GM19099 (cell line): ENCODE measurements around the gene DTNB.

ENCODE experiments used
- POLR2A ChIP-seq: IDR thresholded peaks from 3 replicates; pipeline ENCODE4 v1.6.1; 2011; ENCODE audit warnings: low read depth; ENCODE audit not compliant: insufficient read length; ENCODE audit errors: extremely low read depth

Gene DTNB

DNA sequence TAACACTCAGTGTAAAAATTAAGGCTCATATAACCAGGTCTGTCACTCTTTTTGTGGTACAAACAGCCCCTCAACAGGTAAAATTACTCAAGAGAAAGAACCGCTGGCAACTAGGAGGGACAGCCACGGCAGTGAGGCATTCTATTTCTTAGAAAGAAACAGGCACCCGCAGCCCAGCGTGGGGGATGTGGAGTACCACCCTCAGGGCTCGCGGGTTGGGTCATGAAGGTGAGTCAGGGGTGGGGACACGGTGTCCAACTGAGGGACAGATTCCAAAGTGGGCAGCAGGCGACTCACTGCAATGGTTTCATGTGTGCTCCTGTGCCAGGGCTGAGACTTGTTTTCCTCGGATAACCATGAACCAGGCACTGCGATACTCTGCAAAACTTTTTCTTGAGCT, 129.4 kb downstream of the DTNB start:
- no peak for TF ChIP-seq POLR2A

DNA sequence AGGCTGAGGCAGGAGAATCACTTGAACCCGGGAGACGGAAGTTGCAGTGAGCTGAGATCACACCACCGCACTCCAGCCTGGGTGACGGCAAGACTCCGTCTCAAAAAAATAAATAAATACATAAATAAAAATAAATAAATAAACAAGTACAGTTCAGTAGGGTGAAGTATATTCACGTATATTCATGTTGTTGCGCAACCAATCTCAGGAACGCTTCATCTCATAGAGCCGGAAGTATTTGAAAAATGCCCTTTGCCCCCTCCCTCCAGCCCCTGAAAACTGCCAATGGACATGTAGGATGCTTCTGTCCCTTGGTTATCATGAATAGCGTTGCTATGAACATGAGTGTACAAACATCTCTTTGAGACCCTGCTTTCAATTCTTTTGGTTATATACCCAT, 132.0 kb downstream of the DTNB start:
- no peak for TF ChIP-seq POLR2A

DNA sequence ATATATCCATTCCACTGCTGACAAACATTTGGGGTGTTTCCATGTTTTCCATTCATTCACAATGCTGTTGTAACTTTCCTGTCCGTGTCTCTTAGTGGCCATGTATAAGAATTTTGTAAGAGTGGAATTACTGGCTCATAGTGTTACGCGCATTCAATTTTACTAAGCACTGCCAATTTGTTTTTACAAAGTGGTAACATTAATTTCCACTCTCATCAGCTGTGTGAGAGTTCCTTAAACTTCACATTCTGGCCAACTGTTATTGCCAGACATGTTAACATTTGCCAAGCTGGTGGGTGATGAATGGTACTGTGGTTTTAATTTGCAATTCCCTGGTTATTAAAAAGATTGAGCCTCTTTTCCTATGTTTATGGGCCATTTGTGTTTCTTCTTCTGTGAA, 134.2 kb downstream of the DTNB start:
- TF ChIP-seq POLR2A = no peak

DNA sequence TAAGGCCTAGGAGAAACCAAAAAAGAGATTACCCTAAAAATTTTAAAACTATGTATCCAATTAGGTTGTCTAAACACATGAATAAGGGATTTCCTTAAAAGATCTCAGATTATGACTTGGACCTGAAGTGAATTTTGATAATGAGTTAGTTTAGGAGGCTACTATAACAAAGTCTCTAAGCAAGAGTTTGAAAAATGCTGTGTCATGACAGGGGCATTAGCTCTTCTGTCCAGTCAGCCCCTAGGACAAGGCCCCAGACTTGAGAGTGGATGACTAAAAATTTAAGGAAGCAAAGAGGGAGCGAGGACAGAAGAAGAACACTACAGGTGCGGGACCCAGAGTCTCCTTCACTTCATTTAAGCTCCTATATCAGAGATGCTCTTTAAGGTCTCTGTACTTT, 135.9 kb downstream of the DTNB start:
- TF ChIP-seq POLR2A = no peak

DNA sequence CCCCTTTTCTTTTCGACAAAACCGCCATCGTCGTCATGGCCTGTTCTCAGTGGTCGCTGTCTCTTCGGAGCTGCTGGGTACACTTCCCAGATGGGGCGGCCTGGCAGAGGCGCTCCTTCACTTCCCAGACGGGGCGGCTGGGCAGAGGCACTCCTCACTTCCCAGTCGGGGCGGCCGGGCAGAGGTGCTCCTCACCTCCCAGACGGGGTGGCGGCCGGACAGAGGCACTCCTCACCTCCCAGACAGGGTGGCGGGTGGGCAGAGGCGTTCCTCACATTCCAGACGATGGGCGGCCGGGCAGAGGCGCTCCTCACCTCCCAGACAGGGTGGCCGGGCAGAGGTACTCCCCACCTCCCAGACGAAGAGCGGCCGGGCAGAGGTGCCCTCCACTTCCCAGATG, 138.9 kb downstream of the DTNB start:
- no peak for TF ChIP-seq POLR2A

DNA sequence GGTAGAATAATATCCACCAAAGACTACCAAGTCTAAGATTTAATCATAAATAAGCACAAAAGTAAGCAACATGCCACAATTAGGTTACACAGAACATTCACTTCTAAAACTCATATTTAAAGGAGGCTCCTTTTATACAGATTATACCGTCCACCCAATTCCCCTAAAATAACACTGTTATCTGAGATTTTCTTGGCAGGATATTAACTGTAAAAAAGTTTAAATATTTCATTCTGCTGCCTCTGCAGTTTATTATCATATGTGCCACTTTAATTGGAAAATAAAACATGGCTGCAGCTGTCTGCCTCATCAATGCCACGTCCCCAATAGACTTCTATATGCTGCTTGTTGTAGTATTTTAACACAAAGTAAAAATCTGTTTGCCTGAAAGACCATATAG, 140.9 kb downstream of the DTNB start:
- no peak for TF ChIP-seq POLR2A

DNA sequence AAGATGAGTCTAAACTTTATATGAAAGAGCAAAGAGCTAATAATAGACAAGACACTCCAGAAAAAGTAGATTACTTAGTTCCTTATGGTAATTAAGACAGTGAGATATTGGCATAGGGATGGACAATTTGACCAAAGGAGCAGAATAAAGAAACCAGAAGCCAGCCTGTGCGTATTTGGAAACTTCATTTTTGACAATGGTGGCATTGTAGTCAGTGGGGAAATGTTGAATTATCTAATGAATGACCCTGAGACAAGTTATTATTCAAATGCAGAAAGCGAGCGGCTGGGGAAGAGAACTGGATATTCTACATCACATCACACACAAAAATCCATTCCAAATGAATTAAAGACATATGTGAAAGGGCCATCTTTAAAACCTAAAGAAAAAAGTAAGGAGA, 144.3 kb downstream of the DTNB start:
- no peak for TF ChIP-seq POLR2A

DNA sequence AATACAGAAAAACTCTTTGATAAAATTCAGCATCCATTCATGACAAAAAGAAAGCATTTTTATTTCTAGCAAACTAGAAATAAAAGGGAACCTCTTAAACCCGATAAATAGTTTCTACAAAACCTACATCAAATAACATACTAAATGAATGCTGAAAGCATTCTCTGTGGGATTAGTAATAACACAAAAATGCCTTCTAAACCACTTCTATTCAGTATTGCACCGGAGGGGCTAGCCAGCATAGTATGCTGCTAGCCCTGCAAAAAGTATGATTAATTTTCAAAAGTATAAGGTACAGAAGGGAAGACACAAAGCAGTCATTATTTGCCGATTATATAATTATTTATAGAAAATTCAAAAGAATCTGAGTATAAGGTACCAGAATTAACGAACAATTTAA, 145.2 kb downstream of the DTNB start:
- no peak for TF ChIP-seq POLR2A

DNA sequence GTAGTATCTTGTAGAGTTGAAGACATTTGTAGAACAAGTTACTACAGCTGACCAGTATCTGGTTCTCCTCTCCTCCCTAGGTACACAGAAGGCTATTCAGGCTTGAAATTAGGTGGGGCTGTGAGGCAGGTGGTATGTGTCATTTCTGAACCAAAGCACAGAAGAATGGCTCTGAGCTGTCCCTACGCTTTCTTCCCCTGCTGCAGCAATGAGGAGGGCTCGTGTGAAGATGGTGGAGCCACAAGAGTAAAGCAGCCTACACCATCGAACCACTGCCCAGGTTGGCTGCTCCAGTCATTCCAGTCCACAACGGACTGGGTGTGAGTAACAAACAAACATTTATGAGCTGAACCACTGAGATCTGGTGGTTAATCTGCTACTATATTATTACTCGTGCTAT, 148.9 kb downstream of the DTNB start:
- no peak for TF ChIP-seq POLR2A

DNA sequence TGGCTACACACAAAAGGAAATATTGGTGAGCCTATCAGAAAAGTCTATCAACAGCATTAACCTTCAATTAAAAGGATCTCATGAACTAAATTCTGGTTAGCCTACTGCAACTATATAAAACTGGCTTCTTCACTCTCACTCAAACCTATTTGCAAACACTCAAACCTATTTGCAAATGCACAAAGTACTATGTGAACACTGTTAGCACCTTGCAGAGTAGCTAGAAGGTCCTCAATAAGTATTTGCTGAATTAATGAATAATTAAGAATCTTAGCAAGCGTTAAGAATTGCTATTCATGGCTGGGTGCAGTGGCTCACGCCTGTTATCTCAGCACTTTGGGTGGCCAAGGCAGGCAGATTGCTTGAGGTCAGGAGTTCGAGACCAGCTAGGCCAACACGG, 150.3 kb downstream of the DTNB start:
- no peak for TF ChIP-seq POLR2A

DNA sequence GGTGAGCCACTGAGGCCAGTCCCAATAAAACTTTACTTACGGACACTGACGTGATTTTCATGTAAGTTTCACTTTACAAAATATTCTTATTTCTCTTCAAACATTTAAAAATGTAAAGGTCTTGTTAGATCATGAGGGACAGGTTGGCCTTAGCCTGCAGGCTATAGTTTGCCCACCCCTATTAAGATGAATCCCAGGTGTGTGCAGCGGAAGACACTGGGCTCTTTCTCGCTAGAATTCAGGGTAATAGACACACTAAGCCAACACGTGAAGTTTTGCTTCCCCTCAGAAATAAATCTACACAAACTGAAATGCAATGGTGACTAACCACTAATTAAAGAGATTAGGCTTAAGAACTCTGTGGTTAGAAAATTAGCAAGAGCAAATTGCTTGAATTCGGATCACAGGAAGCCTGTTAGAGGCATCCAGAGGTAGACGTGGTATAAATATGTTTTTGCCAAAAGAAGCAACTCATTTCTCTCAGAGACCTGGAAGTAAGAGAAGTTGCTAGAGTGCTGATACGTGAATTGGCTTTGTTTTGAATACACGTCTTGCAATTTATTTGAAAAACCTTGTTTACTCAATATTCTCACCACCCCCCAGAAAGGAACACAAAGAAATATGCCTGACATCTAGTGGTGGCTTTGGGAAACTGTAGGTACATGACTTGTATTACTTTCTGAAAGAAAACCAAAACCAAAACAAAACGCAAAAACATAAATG, 151.6 kb downstream of the DTNB start:
- no peak for TF ChIP-seq POLR2A

DNA sequence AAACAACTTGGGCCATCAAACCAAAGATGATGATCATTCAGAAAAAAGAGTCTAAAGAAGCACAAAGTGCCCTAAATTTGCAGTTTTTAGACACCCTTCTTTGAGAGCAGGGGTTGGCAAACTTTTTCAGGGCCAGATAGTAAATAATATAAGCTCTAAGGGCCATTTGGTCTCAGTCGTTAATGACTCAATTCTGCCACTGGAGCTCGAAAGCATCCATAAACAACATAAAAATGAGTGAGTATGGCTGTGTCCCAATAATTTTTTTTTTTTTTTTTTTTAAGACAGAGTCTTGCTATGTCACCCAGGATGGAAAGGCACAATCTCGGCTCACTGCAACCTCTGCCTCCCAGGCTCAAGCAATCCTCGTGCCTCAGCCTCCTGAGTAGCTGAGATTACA, 152.3 kb downstream of the DTNB start:
- TF ChIP-seq POLR2A = no peak

DNA sequence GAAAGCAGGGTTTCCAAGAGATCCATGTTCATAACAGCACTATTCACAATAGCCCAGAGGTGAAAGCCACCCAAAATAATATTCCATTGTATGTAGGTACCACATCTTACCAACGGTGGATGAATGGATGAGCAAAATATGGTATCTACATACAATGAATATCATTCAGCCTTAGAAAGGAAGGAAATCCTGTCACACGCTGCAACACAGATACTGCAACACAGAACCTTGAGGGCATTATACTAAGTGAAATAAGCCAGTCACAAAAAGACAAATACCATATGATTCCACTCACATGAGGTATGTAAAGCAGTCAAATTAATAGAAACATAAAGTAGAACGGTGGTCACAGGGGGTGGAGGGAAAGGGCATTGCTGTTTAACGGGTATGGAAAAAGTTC, 155.7 kb downstream of the DTNB start:
- no peak for TF ChIP-seq POLR2A

DNA sequence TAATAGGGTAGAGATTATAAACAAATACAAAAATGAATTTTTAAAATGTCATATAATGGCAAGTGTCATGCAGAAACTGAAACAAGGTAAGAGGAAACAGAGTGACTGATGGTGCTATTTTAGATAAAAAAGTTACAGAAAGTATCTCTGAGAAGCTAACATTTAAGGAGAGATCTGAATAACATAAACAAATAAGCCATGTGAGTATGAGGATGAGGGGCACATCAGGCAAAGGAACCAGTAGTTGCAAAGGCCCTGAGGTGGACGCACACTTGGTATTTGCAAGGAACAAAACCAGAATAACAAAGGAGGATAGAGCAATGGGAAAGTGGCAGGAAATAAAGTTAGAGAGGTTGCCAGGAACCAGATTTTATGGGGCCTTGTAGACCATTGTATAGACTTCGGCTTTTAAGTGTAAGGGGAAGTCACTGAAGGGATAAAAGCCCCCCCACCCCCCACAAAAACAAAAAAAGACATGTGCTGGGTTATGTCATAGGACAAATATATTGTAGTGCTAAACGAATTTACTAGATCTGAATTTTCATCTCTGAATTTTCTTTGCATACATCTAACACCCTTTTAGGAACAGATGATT, 159.2 kb downstream of the DTNB start:
- no peak for TF ChIP-seq POLR2A

DNA sequence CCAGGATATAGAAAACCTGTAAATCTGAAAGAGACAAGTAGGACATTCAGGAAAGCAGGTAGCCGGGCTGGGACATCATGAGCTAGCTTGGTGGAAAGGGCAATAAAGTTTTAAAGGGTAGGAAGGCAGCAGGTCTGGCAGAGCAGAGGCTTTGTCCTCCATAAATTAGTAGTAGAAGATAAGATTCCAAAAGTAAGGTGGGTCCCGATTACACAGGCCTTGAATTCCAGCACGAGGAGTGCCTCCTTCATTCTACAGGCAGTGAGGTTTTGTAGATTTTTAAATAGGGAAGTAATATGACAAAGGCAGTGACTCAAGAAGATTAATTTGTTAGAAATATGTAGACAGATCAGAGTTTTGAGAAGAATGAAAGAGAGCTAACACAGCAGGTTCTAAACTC, 160.7 kb downstream of the DTNB start:
- no peak for TF ChIP-seq POLR2A

DNA sequence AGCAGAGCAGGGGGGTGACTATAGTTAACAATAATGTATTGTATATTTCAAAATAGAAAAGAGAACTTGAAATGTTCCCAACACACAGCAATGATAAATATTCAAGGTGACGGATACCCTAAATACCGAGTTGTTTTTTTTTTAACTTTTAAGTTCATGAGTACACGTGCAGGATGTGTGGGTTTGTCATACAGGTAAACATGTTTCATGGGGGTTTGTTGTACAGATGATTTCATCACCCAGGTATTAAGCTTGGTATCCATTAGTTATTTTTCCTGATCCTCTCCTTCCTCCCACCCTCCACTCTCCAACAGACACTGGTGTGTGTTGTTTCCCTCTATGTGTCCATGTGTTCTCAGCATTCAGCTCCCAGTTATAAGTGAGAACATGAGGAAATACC, 167.2 kb downstream of the DTNB start:
- no peak for TF ChIP-seq POLR2A

DNA sequence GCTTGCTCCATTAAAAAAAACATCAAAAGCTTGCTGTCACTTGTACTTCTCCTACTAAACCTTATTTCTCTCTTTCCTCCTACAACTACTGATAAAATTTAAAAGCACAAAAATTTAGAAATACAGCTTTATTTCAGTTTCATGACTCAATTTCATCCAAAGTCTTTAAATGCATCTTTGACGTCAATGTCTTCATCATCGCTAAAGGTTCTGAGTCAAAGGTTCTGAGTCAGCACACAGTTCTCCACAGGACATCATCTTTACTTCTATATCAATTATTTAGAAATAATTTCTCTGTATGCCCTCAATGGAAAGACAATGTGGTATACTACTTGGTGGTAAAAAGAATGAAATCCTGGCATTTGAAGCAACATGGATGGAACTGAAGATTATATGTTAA, 167.8 kb downstream of the DTNB start:
- no peak for TF ChIP-seq POLR2A
